Measurements from ENCODE around the gene RALGPS2. TPM values are rescaled to one million over a fixed set of nuclear protein-coding genes. Genes with fewer than 3 reads are reported as not detected.
A peak's percentile ranks its signal among the peaks of the same experiment; 100 is the strongest.

The RALGPS2 gene
- total RNA-seq, 1 donor: 74.7 TPM

DNA sequence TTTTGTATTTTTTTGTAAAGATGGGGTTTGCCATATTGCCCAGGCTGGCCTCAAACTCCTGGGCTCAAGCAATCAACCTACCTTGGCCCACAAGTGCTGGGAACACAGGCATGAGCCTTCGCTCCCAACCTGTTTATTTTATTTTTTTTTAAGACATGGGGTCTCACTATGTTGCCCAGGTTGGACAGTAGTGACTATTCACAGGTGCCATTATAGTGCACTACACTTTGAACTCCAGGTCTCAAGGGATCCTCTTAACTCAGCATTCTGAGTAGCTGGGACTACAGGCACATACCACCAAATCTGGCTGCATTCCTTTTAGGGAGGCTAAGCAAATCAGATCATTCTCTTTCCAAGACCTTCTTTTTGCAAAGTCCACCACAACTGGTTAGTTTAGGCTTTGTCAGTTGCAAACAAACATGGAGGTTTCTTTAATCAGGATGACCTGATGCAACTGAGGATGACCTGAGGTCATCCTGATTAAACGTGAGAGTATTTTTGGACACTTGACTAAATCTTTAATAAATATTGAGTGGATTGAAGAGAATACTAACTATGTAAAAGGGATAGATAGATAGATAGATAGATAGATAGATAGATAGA, 30.0 kb upstream of the RALGPS2 start:
- DNase-seq (ENCODE audit: low read depth): no peak
- TF ChIP-seq, protein P1, sequence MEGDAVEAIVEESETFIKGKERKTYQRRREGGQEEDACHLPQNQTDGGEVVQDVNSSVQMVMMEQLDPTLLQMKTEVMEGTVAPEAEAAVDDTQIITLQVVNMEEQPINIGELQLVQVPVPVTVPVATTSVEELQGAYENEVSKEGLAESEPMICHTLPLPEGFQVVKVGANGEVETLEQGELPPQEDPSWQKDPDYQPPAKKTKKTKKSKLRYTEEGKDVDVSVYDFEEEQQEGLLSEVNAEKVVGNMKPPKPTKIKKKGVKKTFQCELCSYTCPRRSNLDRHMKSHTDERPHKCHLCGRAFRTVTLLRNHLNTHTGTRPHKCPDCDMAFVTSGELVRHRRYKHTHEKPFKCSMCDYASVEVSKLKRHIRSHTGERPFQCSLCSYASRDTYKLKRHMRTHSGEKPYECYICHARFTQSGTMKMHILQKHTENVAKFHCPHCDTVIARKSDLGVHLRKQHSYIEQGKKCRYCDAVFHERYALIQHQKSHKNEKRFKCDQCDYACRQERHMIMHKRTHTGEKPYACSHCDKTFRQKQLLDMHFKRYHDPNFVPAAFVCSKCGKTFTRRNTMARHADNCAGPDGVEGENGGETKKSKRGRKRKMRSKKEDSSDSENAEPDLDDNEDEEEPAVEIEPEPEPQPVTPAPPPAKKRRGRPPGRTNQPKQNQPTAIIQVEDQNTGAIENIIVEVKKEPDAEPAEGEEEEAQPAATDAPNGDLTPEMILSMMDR (IDR thresholded peaks at IDR 0.05; ENCODE audit: insufficient read depth, low read length): no peak
- no peak overlapping the region for H3K4me3 ChIP-seq (ENCODE audit: low read depth, low read length)

DNA sequence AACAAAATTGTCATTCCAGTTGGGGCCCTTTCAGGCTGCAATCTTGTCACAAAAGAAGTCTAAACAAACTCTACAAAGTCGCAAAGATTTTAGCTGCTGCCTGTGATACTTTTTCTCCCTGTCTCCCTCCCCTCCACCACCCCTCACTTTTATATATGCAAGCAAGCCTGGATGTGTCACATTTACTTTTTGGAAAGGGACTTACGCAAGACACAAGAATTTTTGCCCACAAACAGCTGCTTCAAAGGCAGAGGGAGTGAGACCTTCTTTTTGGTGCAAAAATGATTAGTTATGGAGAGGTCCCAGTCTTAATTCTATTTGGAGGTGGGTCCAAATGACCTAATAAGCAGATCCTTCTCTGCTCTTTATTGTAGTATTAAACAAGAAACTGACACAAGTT, 22.9 kb upstream of the RALGPS2 start:
- no peak overlapping the region for H3K4me3 ChIP-seq (ENCODE audit: low read depth, low read length)
- peak; percentile 68 for DNase-seq (ENCODE audit: low read depth)
- TF ChIP-seq, protein P1 (IDR thresholded peaks at IDR 0.05; ENCODE audit: insufficient read depth, low read length): no peak

DNA sequence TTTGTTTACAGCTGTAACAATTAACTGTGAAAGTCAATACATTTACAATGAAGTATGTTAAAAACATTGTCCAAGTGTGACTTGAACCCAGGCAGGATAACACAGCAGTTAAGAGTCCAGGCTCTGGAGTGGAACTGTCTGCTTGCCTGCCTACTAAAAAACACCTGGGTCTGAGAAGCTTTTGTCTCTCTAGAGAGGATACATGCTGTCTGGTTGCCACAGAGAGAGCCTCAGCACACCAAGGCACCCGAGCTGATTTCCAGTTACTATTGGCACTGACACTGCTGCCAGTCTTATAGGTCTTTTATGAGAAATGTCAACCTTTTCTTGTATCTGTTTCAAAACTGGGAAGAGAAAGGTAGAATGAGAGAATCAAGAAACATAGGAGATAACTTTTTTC, 20.2 kb upstream of the RALGPS2 start:
- TF ChIP-seq, protein P1 (IDR thresholded peaks at IDR 0.05; ENCODE audit: insufficient read depth, low read length): no peak
- no peak overlapping the region for H3K4me3 ChIP-seq (ENCODE audit: low read depth, low read length)
- DNase-seq (ENCODE audit: low read depth): no peak

- no peak overlapping the region for H3K4me3 ChIP-seq (ENCODE audit: low read depth, low read length)
- peak; percentile 77 for DNase-seq (ENCODE audit: low read depth)
- TF ChIP-seq, protein P1 (IDR thresholded peaks at IDR 0.05; ENCODE audit: insufficient read depth, low read length): no peak
These were observed 18.6 kb upstream of the RALGPS2 start for GRCh38 chr1:178706432-178706831.

- DNase-seq (ENCODE audit: low read depth): peak; percentile 45
- H3K4me3 ChIP-seq (ENCODE audit: low read depth, low read length): no peak overlapping the region
- TF ChIP-seq, protein P1 (IDR thresholded peaks at IDR 0.05; ENCODE audit: insufficient read depth, low read length): no peak
These were observed 11.8 kb upstream of the RALGPS2 start for GRCh38 chr1:178713259-178713658.

- H3K4me3 ChIP-seq (ENCODE audit: low read depth, low read length): no peak overlapping the region
- TF ChIP-seq, protein P1 (IDR thresholded peaks at IDR 0.05; ENCODE audit: insufficient read depth, low read length): no peak
- no peak for DNase-seq (ENCODE audit: low read depth)
These were observed 10.6 kb upstream of the RALGPS2 start for GRCh38 chr1:178714453-178714852.

GRCh38 chr1:178716111-178716510, 8.9 kb upstream of the RALGPS2 start:
- TF ChIP-seq, protein P1 (IDR thresholded peaks at IDR 0.05; ENCODE audit: insufficient read depth, low read length): no peak
- DNase-seq (ENCODE audit: low read depth): no peak
- H3K4me3 ChIP-seq (ENCODE audit: low read depth, low read length): no peak overlapping the region
